Smooth muscle cell (in vitro differentiated cells): ENCODE data around the gene GPHA2. TPM values are rescaled to one million over a fixed set of nuclear protein-coding genes. Genes with fewer than 3 reads are reported as not detected.

Experiments used
- DNase-seq: peaks from one replicate; lab custom pipeline; 2025; ENCODE audit not compliant: unreplicated experiment; lab: John Stamatoyannopoulos, UW
- H2AFZ ChIP-seq: fragments of 200-600 bp; sonication (generic); 2 replicates; pipeline ENCODE4 v1.6.0; 2016; ENCODE audit warnings: antibody characterized with exemption, low read depth, mild to moderate bottlenecking
- H3F3A ChIP-seq: fragments of 200-600 bp; sonication (generic); 2 replicates; pipeline ENCODE4 v1.6.0; 2017; ENCODE audit warnings: antibody characterized with exemption, low read depth
- H3K27ac ChIP-seq: fragments of 200-600 bp; sonication (generic); 2 replicates; pipeline ENCODE4 v1.5.1; 2016; ENCODE audit warnings: low read depth, mild to moderate bottlenecking
- H3K27me3 ChIP-seq: fragments of 200-600 bp; sonication (generic); 2 replicates; pipeline ENCODE4 v1.6.1; 2016; ENCODE audit warnings: low read depth, mild to moderate bottlenecking
- H3K36me3 ChIP-seq: fragments of 200-600 bp; sonication (generic); 2 replicates; pipeline ENCODE4 v1.5.1; 2016; ENCODE audit warnings: low read depth
- H3K4me1 ChIP-seq: fragments of 200-600 bp; sonication (generic); 2 replicates; pipeline ENCODE4 v1.5.1; 2016; ENCODE audit warnings: low read depth
- H3K4me2 ChIP-seq: fragments of 200-600 bp; sonication (generic); 2 replicates; pipeline ENCODE4 v1.6.0; 2016; ENCODE audit warnings: mild to moderate bottlenecking
- H3K4me3 ChIP-seq: fragments of 200-600 bp; sonication (generic); 2 replicates; pipeline ENCODE4 v1.5.1; 2016; ENCODE audit warnings: mild to moderate bottlenecking
- H3K79me2 ChIP-seq: fragments of 200-600 bp; sonication (generic); 2 replicates; pipeline ENCODE4 v1.6.0; 2016; ENCODE audit warnings: low read depth, mild to moderate bottlenecking
- H3K9ac ChIP-seq: fragments of 200-600 bp; sonication (generic); 2 replicates; pipeline ENCODE4 v1.6.0; 2016; ENCODE audit warnings: low read depth
- H3K9me3 ChIP-seq: fragments of 200-600 bp; sonication (generic); replicated peaks from 2 replicates; pipeline ENCODE4 v1.5.1; 2016; ENCODE audit warnings: low read depth
- H4K20me1 ChIP-seq: fragments of 200-600 bp; sonication (generic); 2 replicates; pipeline ENCODE4 v1.6.0; 2016; ENCODE audit warnings: low read depth
- WGBS: methylation state at CpG from one replicate; pipeline ENCODE4 v1.1.7; 2016; ENCODE audit warnings: low lambda C conversion rate; 5-methylcytosine and 5-hydroxymethylcytosine counted together
- polyA plus RNA-seq: library from polyadenylated mRNA; unstranded; fragments of >200 nt; fragmentation: Nextera tagmentation; extraction: Ambion mirVana; gene quantifications from 2 replicates; pipeline ENCODE4 v1.2.1, GENCODE V29; 2016
- total RNA-seq: library from RNA; depleted of rRNA; stranded (reverse); fragments of >200 nt; gene quantifications from 2 replicates; pipeline ENCODE4 v1.2.3, GENCODE V29; 2014
- TF ChIP-seq, protein P1 (sequence below): fragments of 200-600 bp; sonication (generic); IDR thresholded peaks from 2 replicates; pipeline ENCODE4 v1.5.1; 2017; ENCODE audit warnings: borderline replicate concordance, mild to moderate bottlenecking, antibody characterized with exemption; ENCODE audit not compliant: insufficient read depth, poor library complexity, severe bottlenecking

The GPHA2 gene
- total and polyA plus RNA-seq, 2 experiments from 2014 or later, result 0.40 TPM; not detected in 1

DNA sequence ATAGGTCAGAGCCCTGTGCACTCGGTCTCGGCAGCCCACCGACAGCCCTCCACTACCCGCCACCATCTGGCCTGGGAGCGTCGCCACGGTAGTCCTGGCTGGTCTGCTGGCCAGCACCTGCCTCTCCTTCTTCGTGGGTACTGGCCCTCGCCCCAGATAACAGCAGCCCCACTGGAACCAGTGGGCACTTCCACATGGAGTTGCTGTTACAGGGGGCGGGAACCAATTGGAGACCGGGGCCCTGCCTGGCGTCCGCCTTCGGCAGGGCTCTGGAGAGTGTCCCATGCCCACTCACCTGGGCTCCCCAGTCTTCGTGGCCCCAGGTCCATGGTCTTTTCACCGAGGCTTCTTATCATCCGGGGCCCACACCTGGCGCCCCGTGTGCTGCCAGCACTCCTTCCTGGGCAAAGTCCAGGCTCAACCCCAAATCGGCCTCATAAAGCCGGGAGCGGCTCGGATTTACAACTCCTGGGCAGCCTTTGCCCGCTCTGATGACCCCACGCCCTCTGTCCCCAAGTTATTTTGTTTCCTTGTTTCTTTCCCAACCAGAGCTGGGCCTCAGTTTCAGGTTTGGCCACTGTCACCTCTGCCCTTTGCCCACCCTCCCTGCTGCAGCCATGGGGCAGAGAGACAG lies 44.4 kb downstream of the GPHA2 start:
- Histone ChIP-seq H3K36me3 (no peaks in the 10 kb centered on the region), H3K9me3 (no peaks in the 10 kb centered on the region), H2AFZ (no peak overlapping the region), H3F3A (peaks cover 10% of the 10 kb centered on the region), H3K27me3 (no peaks in the 10 kb centered on the region), H3K4me3 (peak overlapping the region; percentile 40), H3K79me2 (no peaks in the 10 kb centered on the region), H4K20me1 (no peaks in the 10 kb centered on the region), H3K4me2 (no peak overlapping the region), H3K4me1 (peaks cover 18% of the 10 kb centered on the region), H3K27ac (no peak overlapping the region), H3K9ac (no peak overlapping the region)
- WGBS, result 97% methylated on average over 25 of the region's 25 CpGs
- no peak for DNase-seq
- TF ChIP-seq, protein P1, sequence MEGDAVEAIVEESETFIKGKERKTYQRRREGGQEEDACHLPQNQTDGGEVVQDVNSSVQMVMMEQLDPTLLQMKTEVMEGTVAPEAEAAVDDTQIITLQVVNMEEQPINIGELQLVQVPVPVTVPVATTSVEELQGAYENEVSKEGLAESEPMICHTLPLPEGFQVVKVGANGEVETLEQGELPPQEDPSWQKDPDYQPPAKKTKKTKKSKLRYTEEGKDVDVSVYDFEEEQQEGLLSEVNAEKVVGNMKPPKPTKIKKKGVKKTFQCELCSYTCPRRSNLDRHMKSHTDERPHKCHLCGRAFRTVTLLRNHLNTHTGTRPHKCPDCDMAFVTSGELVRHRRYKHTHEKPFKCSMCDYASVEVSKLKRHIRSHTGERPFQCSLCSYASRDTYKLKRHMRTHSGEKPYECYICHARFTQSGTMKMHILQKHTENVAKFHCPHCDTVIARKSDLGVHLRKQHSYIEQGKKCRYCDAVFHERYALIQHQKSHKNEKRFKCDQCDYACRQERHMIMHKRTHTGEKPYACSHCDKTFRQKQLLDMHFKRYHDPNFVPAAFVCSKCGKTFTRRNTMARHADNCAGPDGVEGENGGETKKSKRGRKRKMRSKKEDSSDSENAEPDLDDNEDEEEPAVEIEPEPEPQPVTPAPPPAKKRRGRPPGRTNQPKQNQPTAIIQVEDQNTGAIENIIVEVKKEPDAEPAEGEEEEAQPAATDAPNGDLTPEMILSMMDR, result no peak

DNA sequence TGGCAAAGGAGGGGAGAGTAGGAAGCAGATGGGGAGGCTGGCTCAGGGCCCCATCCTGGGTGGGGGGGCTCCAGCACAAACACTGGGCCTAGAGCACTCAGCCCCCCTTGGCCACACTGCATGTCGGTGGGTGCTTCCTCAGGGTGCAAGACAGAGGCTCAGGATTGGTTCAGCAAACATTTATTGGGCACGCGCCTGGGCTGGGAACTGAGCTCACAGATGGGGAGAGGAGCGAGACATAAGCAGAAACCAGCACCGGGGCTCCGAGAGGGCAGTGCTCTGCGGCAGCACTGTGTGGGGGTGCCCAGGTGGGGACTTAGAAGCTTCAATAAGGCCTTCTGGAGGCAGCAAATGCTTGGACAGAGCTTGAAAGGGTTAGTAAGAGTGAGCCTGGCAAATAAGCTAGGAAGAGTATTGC lies 45.2 kb downstream of the GPHA2 start:
- H2AFZ ChIP-seq, result no peak overlapping the region
- TF ChIP-seq, protein P1, result no peak
- no peak overlapping the region for H3K27ac ChIP-seq
- H3K9me3 ChIP-seq, result no peaks in the 10 kb centered on the region
- no peaks in the 10 kb centered on the region for H3K36me3 ChIP-seq
- 97% methylated on average over 7 of the region's 7 CpGs for WGBS
- H4K20me1 ChIP-seq, result no peaks in the 10 kb centered on the region
- no peak overlapping the region for H3K4me2 ChIP-seq
- H3K9ac ChIP-seq, result no peak overlapping the region
- H3K27me3 ChIP-seq, result no peaks in the 10 kb centered on the region
- H3K4me1 ChIP-seq, result peaks cover 18% of the 10 kb centered on the region
- H3K4me3 ChIP-seq, result peak overlapping the region; percentile 40
- no peak for DNase-seq
- no peaks in the 10 kb centered on the region for H3K79me2 ChIP-seq
- peaks cover 14% of the 10 kb centered on the region for H3F3A ChIP-seq

DNA sequence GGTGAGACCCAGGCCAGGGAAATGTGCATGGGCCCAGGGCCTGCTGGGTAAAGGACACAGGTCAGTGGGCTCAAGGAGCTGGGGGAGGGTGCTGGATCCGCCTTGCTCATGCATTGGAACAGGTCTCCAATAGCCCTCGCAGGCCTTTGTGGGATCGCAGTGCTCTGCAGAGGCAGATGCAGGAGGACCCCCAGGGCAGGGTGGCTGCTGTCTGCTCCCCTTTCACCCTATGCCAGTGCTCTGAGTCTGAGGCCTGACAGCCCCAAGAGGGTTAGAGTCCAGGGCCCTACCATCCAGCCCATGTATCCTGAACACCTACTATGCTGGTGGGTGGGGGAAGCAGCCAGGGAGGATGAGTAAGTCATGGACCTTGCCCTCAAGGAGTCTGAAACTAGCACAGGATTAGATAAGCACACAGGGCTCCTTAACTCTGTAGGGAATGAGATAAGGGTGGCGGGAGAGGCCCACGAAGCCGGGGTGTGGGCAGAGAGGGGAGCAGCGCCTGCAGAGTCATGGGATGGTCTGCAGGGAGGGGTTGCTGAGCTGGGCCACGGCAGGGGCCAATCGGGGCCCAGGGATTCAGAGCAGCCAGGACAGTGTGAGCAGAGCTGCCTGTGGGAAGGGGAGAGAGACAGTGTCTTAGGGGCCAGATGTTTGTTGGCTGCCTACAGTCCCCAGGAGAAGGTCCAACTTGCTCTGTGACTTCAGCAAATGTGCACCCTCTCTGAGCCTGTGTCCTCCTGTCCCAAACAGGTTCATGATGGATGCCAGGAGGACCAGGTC lies 46.8 kb downstream of the GPHA2 start:
- Histone ChIP-seq H3K4me3 (no peak overlapping the region), H3K27ac (peak overlapping the region; percentile 44), H2AFZ (no peak overlapping the region), H4K20me1 (no peaks in the 10 kb centered on the region), H3K4me1 (peaks cover 18% of the 10 kb centered on the region), H3K9me3 (no peaks in the 10 kb centered on the region), H3K36me3 (no peaks in the 10 kb centered on the region), H3K4me2 (peak overlapping the region; percentile 82), H3K79me2 (no peaks in the 10 kb centered on the region), H3F3A (peaks cover 14% of the 10 kb centered on the region), H3K9ac (no peak overlapping the region), H3K27me3 (no peaks in the 10 kb centered on the region)
- 30% methylated on average over 9 of the region's 9 CpGs for WGBS
- TF ChIP-seq, protein P1, result peak; percentile 6
- DNase-seq, result no peak

DNA sequence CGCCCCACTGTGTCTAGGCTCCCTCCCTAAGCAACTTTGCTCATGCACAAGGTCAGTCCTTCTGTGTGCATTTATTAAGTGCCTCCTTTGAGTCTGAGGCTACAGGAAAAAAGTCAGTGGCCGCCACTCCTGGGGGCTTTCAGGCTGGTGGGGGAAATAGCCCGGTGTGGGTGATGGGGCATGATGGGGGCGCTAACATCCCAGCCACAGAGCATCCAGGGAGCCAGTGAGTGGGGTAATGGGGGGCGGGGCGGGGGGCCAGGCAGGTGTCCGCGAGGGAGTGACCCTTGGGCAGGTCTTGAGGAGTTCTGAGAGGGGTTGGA lies 47.3 kb downstream of the GPHA2 start:
- no peaks in the 10 kb centered on the region for H4K20me1 ChIP-seq
- H3K4me1 ChIP-seq, result peaks cover 18% of the 10 kb centered on the region
- no peak overlapping the region for H3K27ac ChIP-seq
- no peaks in the 10 kb centered on the region for H3K79me2 ChIP-seq
- no peak overlapping the region for H3K9ac ChIP-seq
- H3K9me3 ChIP-seq, result no peaks in the 10 kb centered on the region
- peak overlapping the region; percentile 69 for H2AFZ ChIP-seq
- H3K27me3 ChIP-seq, result no peaks in the 10 kb centered on the region
- WGBS, result 76% methylated on average over 8 of the region's 8 CpGs
- TF ChIP-seq, protein P1, result no peak
- H3F3A ChIP-seq, result peaks cover 14% of the 10 kb centered on the region
- no peaks in the 10 kb centered on the region for H3K36me3 ChIP-seq
- H3K4me2 ChIP-seq, result peak overlapping the region; percentile 82
- peak overlapping the region; percentile 29 for H3K4me3 ChIP-seq
- DNase-seq, result no peak
